Measurements from ENCODE around the gene MAN2A2.

The MAN2A2 gene

GRCh38 chr15:90902840-90903732 is at the start of gene MAN2A2:
Gene MAN2A2 (plus strand): TSS chr15:90903302. CDS start chr15:90904208, 906 bp downstream.
- no peak for DNase-seq

- no peak for DNase-seq
These were observed 48.0 kb upstream of the MAN2A2 start for GRCh38 chr15:90855139-90855538.

GRCh38 chr15:90857337-90857736 is 45.8 kb upstream of the MAN2A2 start:
- DNase-seq, result no peak

- no peak for DNase-seq
These were observed 45.1 kb upstream of the MAN2A2 start for GRCh38 chr15:90857883-90858443.

- no peak for DNase-seq
These were observed 43.6 kb upstream of the MAN2A2 start for GRCh38 chr15:90859234-90860131.

GRCh38 chr15:90860450-90860849 is 42.7 kb upstream of the MAN2A2 start:
- no peak for DNase-seq

- no peak for DNase-seq
These were observed 42.0 kb upstream of the MAN2A2 start for GRCh38 chr15:90860942-90861675.

GRCh38 chr15:90862487-90862886 is 40.6 kb upstream of the MAN2A2 start:
- no peak for DNase-seq

- DNase-seq, result no peak
These were observed 39.9 kb upstream of the MAN2A2 start for GRCh38 chr15:90862964-90863778.

GRCh38 chr15:90863987-90864386 is 39.1 kb upstream of the MAN2A2 start:
- no peak for DNase-seq

- DNase-seq, result no peak
These were observed 38.6 kb upstream of the MAN2A2 start for GRCh38 chr15:90864507-90864906.

GRCh38 chr15:90865702-90866101 is 37.4 kb upstream of the MAN2A2 start:
- no peak for DNase-seq

- no peak for DNase-seq
These were observed 36.9 kb upstream of the MAN2A2 start for GRCh38 chr15:90866161-90866715.

- no peak for DNase-seq
These were observed 36.3 kb upstream of the MAN2A2 start for GRCh38 chr15:90866800-90867199.

GRCh38 chr15:90868261-90868689 is 34.8 kb upstream of the MAN2A2 start, which contains the start of gene FURIN:
Gene FURIN (plus strand): TSS chr15:90868588. CDS start chr15:90875741, 7,153 bp downstream.
- no peak for DNase-seq

- no peak for DNase-seq
These were observed 34.0 kb upstream of the MAN2A2 start for GRCh38 chr15:90869140-90869541.

- no peak for DNase-seq
These were observed 33.3 kb upstream of the MAN2A2 start for GRCh38 chr15:90869601-90870353.

- DNase-seq, result no peak
These were observed 32.6 kb upstream of the MAN2A2 start for GRCh38 chr15:90870354-90871138.

- no peak for DNase-seq
These were observed 31.9 kb upstream of the MAN2A2 start for GRCh38 chr15:90871139-90871715.

Measured in cortex of kidney (tissue), 1 donor.